TTC549 (cell line): ENCODE measurements around the gene CPVL.

Experiments
- FAIRE-seq: peaks from 2 replicates; lab custom pipeline; 2012; peaks lifted over from hg19 to GRCh38; lab: Jason Lieb, UNC

Gene CPVL

GRCh38 chr7:29146057-29146706, at the start of gene CPVL:
TSS of gene CPVL (minus strand) at chr7:29146537. CDS start at chr7:29121061, 25,476 bp downstream.
- no peak for FAIRE-seq

- FAIRE-seq: no peak
Measured at GRCh38 chr7:29194594-29195427, 48.5 kb upstream of the CPVL start, which contains the start of gene CHN2. TSS of gene CHN2 (plus strand) at chr7:29194775.

- FAIRE-seq: no peak
Measured at GRCh38 chr7:29194206-29194593, 47.9 kb upstream of the CPVL start.

- FAIRE-seq: no peak
Measured at GRCh38 chr7:29193316-29194205, 47.2 kb upstream of the CPVL start.

- no peak for FAIRE-seq
Measured at GRCh38 chr7:29192811-29193210, 46.5 kb upstream of the CPVL start.

- FAIRE-seq: no peak
Measured at GRCh38 chr7:29192323-29192722, 46.0 kb upstream of the CPVL start.

GRCh38 chr7:29190349-29191045, 44.2 kb upstream of the CPVL start:
- FAIRE-seq: no peak

GRCh38 chr7:29189743-29190201, 43.4 kb upstream of the CPVL start:
- no peak for FAIRE-seq

- no peak for FAIRE-seq
Measured at GRCh38 chr7:29185613-29186012, 39.3 kb upstream of the CPVL start.

GRCh38 chr7:29184599-29184998, 38.3 kb upstream of the CPVL start:
- no peak for FAIRE-seq

GRCh38 chr7:29179115-29179514, 32.8 kb upstream of the CPVL start:
- FAIRE-seq: no peak

- FAIRE-seq: no peak
Measured at GRCh38 chr7:29177963-29178600, 31.7 kb upstream of the CPVL start.

- no peak for FAIRE-seq
Measured at GRCh38 chr7:29173458-29173857, 27.1 kb upstream of the CPVL start.

GRCh38 chr7:29170781-29171180, 24.4 kb upstream of the CPVL start:
- no peak for FAIRE-seq

- no peak for FAIRE-seq
Measured at GRCh38 chr7:29167721-29168120, 21.4 kb upstream of the CPVL start.

GRCh38 chr7:29163854-29164253, 17.5 kb upstream of the CPVL start:
- FAIRE-seq: no peak

- FAIRE-seq: no peak
Measured at GRCh38 chr7:29162577-29162976, 16.2 kb upstream of the CPVL start.

- FAIRE-seq: no peak
Measured at GRCh38 chr7:29161231-29161630, 14.9 kb upstream of the CPVL start.

- FAIRE-seq: no peak
Measured at GRCh38 chr7:29160080-29160479, 13.7 kb upstream of the CPVL start.

- FAIRE-seq: no peak
Measured at GRCh38 chr7:29158795-29159423, 12.6 kb upstream of the CPVL start.

- FAIRE-seq: no peak
Measured at GRCh38 chr7:29156907-29157452, 10.6 kb upstream of the CPVL start.
